Omental fat pad (tissue), 4 donors: ENCODE results near the gene NDUFB10. TPM values are rescaled to one million over a fixed set of nuclear protein-coding genes. Genes with fewer than 3 reads are reported as not detected.

ENCODE experiments used
- ATAC-seq: fragments of 150-250 bp; one replicate; pipeline ENCODE4 v1.9.1; 2016; ENCODE audit warnings: mild to moderate bottlenecking, moderate library complexity; ENCODE audit not compliant: low FRiP score
- DNase-seq: peaks from one replicate; pipeline ENCODE4 v3.0.0-alpha.2; 2019; ENCODE audit warnings: low spot score
- CTCF ChIP-seq, 3 donors: fragments of 450-650 bp; IDR thresholded peaks; one replicate each; pipeline ENCODE4 v1.5.1; 2016 to 2017; ENCODE audit warnings: antibody characterized with exemption in 3 of 3, mild to moderate bottlenecking in 3 of 3, moderate library complexity in 2 of 3
- total RNA-seq, 4 donors: library from RNA; depleted of rRNA; stranded (reverse); fragments of >200 nt; gene quantifications; one replicate each; pipeline ENCODE4 v1.1.0, GENCODE V29; 2016

Gene NDUFB10
- total RNA-seq, 4 donors from 2014 or later: 144 to 240 (median 183) TPM

GRCh38 chr16:1984347-1985225, 25.2 kb downstream of the NDUFB10 start:
- TF ChIP-seq CTCF (IDR thresholded peaks at IDR 0.05): no peak
- no peak for DNase-seq
- ATAC-seq: no peak

DNA sequence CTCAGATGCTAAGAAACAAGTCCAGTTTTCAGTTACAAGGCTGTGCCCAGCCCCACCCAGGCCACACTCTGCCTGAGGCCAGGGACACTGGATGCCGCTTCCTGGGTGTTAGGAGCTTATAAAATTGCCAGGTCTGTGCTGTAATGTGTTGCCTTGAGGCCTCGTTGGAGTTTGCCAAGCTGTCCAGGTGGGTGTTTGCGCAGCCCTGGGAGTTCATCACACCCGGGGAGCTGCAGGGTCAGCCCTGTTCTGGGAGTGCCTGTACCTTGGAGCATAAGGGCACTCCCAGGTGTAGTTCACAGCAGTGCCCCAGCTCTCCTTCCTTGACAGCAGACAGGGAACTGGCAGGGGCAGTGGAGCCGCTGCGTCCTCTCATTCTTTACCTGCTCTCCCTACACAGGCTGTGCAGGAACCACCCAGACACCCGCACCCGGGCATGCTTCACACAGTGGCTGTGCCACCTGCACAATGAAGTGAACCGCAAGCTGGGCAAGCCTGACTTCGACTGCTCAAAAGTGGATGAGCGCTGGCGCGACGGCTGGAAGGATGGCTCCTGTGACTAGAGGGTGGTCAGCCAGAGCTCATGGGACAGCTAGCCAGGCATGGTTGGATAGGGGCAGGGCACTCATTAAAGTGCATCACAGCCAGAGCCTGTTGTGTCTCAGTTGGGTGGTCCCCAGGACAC, 26.3 kb downstream of the NDUFB10 start:
- ATAC-seq (no peak), DNase-seq (no peak)
- TF ChIP-seq CTCF (IDR thresholded peaks at IDR 0.05): no peak

GRCh38 chr16:1987198-1987597, 27.9 kb downstream of the NDUFB10 start:
- no peak for TF ChIP-seq CTCF (IDR thresholded peaks at IDR 0.05)
- DNase-seq: no peak
- no peak for ATAC-seq

- ATAC-seq (no peak), DNase-seq (no peak)
- no peak for TF ChIP-seq CTCF (IDR thresholded peaks at IDR 0.05)
Measured at GRCh38 chr16:1989209-1990100, 30.1 kb downstream of the NDUFB10 start, which contains the start of gene SYNGR3. SYNGR3 (plus strand) TSS chr16:1989970; CDS start chr16:1990103, 133 bp downstream.

DNA sequence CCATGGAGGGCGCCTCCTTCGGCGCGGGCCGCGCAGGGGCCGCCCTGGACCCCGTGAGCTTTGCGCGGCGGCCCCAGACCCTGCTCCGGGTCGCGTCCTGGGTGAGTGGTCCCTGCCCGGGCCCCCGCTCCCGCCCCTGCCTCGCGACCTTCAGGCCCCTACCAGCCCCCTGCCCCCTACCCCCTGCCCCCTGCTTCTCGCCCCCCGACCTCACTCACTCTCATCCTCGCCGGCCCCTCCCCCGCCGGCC, 30.7 kb downstream of the NDUFB10 start:
- TF ChIP-seq CTCF (IDR thresholded peaks at IDR 0.05): no peak
- ATAC-seq: no peak
- DNase-seq: no peak

DNA sequence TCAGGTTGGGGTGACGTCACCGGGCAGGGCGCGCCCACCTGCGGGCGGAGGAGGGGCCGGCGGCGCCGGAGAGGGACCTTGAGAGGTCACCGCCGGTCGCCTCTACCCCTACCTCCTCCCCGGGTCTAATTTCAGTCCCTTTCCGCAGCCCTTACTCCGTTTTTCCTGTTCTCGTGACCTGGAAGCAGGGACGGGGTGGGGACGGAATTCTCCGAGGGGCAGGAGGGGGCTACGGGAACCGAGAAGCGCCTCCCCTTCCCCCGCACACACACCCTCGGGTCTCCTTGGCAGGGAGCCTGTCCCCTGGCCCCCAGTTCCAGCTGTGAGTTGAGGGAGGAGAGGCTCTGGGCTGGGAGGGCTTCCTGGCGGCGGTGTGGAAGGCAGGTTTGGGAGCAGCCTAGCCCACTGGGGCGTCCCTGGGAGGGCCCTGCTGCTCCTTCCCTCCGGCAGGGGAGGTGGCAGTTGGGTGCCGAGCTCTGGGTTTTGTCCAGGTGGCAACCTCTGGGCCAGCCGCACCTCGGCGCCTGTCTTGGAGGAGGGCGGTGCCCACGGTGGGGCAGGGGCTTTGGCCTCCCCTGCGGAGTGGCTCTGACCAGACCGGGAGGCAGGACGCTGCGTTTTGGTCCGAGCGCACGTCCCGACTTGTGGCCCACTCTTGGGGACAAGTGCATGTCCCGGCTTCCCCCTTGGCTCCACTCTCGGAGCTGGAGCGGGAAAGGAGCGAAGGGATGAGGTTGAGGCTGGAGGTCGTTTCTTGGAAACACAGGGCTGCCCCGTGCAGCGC, 31.2 kb downstream of the NDUFB10 start:
- DNase-seq (no peak), ATAC-seq (no peak)
- TF ChIP-seq CTCF (IDR thresholded peaks at IDR 0.05): no peak
